Breast epithelium (tissue), 3 donors: ENCODE measurements around the gene NFIX.

ENCODE experiments used
- POLR2A ChIP-seq: fragments of 450-650 bp; IDR thresholded peaks from one replicate; pipeline ENCODE4 v1.6.1; 2016; ENCODE audit warnings: antibody characterized with exemption, mild to moderate bottlenecking, moderate library complexity
- TF ChIP-seq, protein P1 (sequence below), 3 donors: fragments of 450-650 bp; IDR thresholded peaks; one replicate each; pipeline ENCODE4 v1.5.1; 2016 to 2017; ENCODE audit warnings: antibody characterized with exemption in 3 of 3, mild to moderate bottlenecking in 3 of 3, moderate library complexity in 3 of 3

DNA sequence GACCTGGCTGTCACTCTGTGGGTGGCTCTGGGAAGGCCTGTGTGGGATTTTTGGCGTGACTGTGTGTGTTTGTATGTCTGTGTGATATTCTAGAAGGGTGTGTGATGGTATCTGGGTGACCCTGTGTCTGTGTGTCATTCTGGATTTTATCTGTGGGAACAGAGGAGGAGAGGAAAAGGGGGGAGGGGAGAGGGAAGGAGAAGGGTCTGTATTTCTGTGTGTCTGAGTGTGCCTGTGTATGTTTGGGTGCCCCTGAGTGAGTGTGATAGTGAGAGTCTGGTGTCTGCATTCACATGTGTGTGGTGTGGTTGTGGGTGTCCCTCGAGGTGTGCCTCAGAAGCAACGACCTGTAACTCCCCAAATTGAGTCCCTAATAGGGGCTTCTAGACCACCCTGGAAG is 8.1 kb upstream of the NFIX start:
- TF ChIP-seq, protein P1, sequence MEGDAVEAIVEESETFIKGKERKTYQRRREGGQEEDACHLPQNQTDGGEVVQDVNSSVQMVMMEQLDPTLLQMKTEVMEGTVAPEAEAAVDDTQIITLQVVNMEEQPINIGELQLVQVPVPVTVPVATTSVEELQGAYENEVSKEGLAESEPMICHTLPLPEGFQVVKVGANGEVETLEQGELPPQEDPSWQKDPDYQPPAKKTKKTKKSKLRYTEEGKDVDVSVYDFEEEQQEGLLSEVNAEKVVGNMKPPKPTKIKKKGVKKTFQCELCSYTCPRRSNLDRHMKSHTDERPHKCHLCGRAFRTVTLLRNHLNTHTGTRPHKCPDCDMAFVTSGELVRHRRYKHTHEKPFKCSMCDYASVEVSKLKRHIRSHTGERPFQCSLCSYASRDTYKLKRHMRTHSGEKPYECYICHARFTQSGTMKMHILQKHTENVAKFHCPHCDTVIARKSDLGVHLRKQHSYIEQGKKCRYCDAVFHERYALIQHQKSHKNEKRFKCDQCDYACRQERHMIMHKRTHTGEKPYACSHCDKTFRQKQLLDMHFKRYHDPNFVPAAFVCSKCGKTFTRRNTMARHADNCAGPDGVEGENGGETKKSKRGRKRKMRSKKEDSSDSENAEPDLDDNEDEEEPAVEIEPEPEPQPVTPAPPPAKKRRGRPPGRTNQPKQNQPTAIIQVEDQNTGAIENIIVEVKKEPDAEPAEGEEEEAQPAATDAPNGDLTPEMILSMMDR (IDR thresholded peaks at IDR 0.05): no peak
- no peak for TF ChIP-seq POLR2A
